ENCODE data around the gene CCDC141.

The CCDC141 gene

DNA sequence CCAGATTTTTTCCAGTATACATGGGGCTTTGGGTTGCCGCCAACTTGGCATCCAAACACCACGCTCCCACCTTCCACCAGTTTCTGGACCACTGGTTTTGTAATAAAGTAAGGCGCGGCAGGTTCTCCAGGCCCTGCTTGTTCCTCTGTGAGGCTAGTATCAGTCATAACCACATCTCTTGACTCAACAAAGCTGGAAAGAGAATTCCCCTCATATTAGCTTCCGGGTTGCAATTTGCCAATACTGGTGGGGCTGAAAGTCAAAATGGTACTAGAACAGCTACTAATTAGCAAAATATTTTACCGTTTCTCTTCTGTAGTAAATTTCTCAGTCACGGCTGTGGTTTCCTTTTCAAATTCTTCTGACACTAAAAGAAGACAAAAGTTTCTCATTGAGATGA, 267.7 kb downstream of the CCDC141 start:
- DNase-seq (ENCODE audit: low read depth), result no peak
- in situ Hi-C loops (cut with HindIII; ENCODE audit: low sequenced_read_pairs), result no loop called here

More for the DNA sequence above, 267.7 kb downstream of the CCDC141 start:
- H3K4me3 ChIP-seq (ENCODE audit: low read depth, low read length), result no peak overlapping the region
- TF ChIP-seq, protein P1, sequence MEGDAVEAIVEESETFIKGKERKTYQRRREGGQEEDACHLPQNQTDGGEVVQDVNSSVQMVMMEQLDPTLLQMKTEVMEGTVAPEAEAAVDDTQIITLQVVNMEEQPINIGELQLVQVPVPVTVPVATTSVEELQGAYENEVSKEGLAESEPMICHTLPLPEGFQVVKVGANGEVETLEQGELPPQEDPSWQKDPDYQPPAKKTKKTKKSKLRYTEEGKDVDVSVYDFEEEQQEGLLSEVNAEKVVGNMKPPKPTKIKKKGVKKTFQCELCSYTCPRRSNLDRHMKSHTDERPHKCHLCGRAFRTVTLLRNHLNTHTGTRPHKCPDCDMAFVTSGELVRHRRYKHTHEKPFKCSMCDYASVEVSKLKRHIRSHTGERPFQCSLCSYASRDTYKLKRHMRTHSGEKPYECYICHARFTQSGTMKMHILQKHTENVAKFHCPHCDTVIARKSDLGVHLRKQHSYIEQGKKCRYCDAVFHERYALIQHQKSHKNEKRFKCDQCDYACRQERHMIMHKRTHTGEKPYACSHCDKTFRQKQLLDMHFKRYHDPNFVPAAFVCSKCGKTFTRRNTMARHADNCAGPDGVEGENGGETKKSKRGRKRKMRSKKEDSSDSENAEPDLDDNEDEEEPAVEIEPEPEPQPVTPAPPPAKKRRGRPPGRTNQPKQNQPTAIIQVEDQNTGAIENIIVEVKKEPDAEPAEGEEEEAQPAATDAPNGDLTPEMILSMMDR (IDR thresholded peaks at IDR 0.05; ENCODE audit: low read depth, low read length, missing control alignments), result no peak
